Metanephros (tissue), 2 donors: ENCODE data around the gene POLR1A. TPM values are rescaled to one million over a fixed set of nuclear protein-coding genes. Genes with fewer than 3 reads are reported as not detected.
A peak's percentile ranks its signal among the peaks of the same experiment; 100 is the strongest.

ENCODE experiments used
- small RNA-seq: library from RNA; depleted of rRNA; stranded (forward); fragments of <200 nt; gene quantifications from one replicate; pipeline ENCODE3, GENCODE V24; 2014; ENCODE audit warnings: low replicate concordance
- total RNA-seq: library from RNA; depleted of rRNA; stranded (reverse); fragments of >200 nt; gene quantifications from one replicate; pipeline ENCODE4 v1.2.3, GENCODE V29; 2014

The POLR1A gene
- total RNA-seq: 14.9 TPM

GRCh38 chr2:86105252-86105968 lies at the start of gene POLR1A:
Gene POLR1A (minus strand): TSS chr2:86105886. CDS start chr2:86105776, 110 bp downstream.

GRCh38 chr2:86105969-86106945 lies 571 bp upstream of the POLR1A start, which contains the start of gene PTCD3:
Gene PTCD3 (plus strand): TSS chr2:86106235. CDS start chr2:86106248, 13 bp downstream.

Small RNA genes lying within 50 kb of the gene (small RNA-seq; reads per million reads assigned to genes)
- gene SNORD94: 1,056 reads per million, percentile 99 among the genes with 10 or more reads in this experiment

Other genes starting within 250 kb of the POLR1A start
- gene ST3GAL5, start 216.9 kb downstream of the POLR1A start, total RNA-seq: 19.4 TPM
- 218 TPM for gene PTCD3, start 349 bp upstream of the POLR1A start, total RNA-seq
- gene IMMT, start 89.6 kb upstream of the POLR1A start, total RNA-seq: 56.8 TPM
- 44.0 TPM for gene MRPL35, start 93.6 kb upstream of the POLR1A start, total RNA-seq
- 6.5 TPM for gene REEP1, start 231.7 kb upstream of the POLR1A start, total RNA-seq